Thyroid gland (tissue), 4 donors: Measurements from ENCODE around the gene CDH23.

Experiments
- POLR2A ChIP-seq, 2 donors: fragments of 450-650 bp; IDR thresholded peaks; one replicate each; pipeline ENCODE4 v1.6.1; 2017; ENCODE audit warnings: antibody characterized with exemption in 2 of 2, mild to moderate bottlenecking in 2 of 2, moderate library complexity in 1 of 2
- TF ChIP-seq, protein P1 (sequence below), 6 experiments: fragments of 200-600 bp in 3 of 6; fragments of 450-650 bp in 3 of 6; sonication (generic) in 3 of 6; IDR thresholded peaks; one replicate each; pipeline ENCODE4 v1.5.1; 2016 to 2019; ENCODE audit warnings: antibody characterized with exemption in 6 of 6, mild to moderate bottlenecking in 2 of 6, inconsistent platforms in 1 of 6, moderate library complexity in 1 of 6

- TF ChIP-seq, protein P1, sequence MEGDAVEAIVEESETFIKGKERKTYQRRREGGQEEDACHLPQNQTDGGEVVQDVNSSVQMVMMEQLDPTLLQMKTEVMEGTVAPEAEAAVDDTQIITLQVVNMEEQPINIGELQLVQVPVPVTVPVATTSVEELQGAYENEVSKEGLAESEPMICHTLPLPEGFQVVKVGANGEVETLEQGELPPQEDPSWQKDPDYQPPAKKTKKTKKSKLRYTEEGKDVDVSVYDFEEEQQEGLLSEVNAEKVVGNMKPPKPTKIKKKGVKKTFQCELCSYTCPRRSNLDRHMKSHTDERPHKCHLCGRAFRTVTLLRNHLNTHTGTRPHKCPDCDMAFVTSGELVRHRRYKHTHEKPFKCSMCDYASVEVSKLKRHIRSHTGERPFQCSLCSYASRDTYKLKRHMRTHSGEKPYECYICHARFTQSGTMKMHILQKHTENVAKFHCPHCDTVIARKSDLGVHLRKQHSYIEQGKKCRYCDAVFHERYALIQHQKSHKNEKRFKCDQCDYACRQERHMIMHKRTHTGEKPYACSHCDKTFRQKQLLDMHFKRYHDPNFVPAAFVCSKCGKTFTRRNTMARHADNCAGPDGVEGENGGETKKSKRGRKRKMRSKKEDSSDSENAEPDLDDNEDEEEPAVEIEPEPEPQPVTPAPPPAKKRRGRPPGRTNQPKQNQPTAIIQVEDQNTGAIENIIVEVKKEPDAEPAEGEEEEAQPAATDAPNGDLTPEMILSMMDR (IDR thresholded peaks at IDR 0.05): no peak
- no peak for TF ChIP-seq POLR2A (IDR thresholded peaks at IDR 0.05)
These were observed 335.1 kb downstream of the CDH23 start for GRCh38 chr10:71731791-71732190.
